ENCODE results near the gene MAPKAP1.
"Not testable (repeated sequence)": the region's sequence is repeated elsewhere in the genome, so short reads cannot be mapped to it uniquely, and the experiment has no call there.

MAPKAP1 gene

DNA sequence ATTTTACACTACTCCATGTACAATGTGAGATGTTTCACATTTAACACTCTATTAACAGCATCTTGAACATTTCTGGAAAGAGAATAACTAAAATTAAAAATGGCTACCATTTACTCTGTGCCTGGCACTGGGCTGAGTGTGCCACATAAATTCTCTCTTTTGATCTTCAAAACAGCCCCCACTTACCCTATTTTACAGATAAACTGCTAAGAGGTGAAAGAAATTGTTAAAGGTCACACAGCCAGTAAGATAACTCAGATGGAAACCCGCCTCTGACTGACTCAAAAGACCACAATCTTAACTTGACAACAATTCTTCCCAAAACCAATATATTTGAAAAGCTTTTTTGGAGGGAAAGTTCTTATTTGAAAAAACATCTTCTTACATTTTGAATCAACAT is 97.3 kb downstream of the MAPKAP1 start:
- no peak for DNase-seq (ENCODE audit: low read depth in 2 of 2, low spot score in 1 of 2)

- no peak for DNase-seq (ENCODE audit: low read depth in 2 of 2, low spot score in 1 of 2)
Observed at GRCh38 chr9:125608489-125609224, 98.4 kb downstream of the MAPKAP1 start.

- no peak for DNase-seq (ENCODE audit: low read depth in 2 of 2, low spot score in 1 of 2)
Observed at GRCh38 chr9:125604196-125604595, 102.8 kb downstream of the MAPKAP1 start.

DNA sequence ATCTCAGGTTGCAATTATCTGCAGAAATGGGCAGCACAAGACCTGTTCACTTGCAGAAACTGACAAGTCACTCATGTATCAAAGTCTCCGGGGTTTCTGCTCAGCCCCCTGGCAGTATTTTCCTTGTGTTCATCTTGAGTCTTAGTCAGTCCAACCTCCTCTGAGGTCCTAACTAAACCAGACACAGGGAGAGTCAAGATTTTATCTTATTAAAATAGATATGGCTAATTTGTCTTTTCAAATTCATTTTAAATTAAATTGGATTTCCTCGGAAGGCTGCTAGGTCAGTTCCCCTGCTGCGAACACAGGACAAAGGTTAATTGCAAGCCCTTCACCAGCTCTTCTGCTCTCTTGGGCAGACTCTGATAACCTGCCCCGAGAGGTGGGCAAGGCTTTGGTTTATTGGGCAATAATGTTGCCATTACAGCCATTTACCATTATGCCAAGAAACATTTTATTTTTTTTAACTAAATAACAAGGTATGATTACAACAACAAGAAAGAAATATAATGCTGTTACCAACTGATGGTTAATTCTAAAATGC is 103.5 kb downstream of the MAPKAP1 start:
- no peak for DNase-seq (ENCODE audit: low read depth in 2 of 2, low spot score in 1 of 2)

DNA sequence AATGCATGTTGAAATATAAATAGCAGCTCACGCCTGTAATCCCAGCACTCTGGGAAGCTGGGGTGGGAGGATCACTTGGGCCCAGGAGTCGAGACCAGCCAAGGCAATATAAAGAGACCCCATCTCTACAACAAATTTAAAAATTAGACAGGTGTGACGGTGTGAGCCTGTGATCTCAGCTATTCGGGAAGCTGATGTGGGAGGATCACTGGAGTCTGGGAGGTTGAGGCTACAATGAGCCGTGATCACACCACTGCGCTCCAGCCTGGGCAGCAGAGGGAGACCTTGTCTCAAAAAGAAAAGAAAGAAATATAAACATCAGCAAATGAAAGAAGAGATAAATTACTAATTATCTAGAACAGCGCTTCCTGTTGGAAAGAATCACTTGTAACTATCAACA is 105.0 kb downstream of the MAPKAP1 start:
- no peak for DNase-seq (ENCODE audit: low read depth in 2 of 2, low spot score in 1 of 2)

DNA sequence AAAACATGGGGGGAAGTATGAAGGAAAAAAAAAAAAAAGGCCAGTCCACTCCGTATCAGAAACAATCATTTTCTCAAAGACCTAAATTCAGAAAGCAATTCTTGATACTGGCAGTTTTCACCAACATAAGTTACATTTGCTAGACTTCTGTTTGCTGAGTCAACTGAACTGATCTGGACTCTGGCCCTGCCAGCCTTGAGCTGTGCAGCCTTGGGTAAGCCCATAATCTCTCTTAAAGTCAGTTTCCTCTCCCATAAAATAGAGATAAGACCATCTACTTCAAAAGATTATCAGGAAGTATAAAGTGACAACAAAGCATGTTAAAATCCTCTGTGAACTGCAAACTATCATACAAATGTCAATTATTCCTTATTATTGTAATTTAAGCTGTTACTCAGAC is 106.8 kb downstream of the MAPKAP1 start:
- no peak for DNase-seq (ENCODE audit: low read depth in 2 of 2, low spot score in 1 of 2)

DNA sequence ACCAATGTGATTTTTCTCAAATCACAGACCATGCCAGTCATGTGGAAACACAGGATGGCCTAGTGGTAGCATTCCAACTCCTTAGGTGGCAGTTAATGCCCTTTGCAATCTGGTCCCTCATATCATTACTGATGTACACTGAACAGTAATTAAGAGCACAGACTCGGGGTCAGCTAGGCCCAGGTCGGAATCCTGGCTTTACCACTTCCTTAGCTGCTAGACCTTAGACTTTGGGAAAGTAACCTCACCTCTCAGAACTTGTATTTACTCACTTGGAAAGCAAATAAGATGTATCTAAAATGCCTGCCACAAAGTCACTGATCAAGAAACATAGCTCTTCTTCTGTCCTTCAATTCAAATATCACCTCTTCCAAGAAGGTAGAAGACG is 112.8 kb downstream of the MAPKAP1 start:
- DNase-seq (ENCODE audit: low read depth in 2 of 2, low spot score in 1 of 2), result no peak

DNA sequence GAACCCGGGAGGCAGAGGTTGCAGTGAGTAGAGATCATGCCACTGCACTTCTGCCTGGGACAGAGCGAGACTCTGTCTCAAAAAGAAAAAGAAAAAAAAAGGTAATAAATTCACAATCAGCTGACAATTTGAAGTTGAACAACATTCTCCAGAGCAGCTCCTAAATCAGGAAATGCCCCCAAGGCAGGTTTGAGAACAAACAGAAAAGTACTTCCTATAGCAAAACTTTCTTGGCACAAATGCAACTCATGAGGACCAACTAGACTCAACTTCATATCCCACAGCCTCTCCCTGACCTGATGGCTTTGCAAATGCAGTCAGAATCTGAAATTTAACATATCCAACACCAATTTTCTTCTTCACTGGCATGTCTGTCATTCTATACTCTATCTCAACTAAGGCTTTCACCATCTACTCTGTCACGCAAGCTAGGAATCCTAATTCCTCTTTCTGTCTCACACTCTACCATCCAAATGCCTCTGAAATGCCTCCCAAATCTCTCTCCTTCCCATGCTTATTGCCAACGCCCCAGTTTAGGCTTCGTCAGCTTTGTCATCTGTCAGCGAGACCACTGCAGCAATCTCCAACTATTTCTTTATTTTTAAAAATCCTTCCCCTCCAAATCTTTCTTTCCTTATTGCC is 113.3 kb downstream of the MAPKAP1 start:
- DNase-seq (ENCODE audit: low read depth in 2 of 2, low spot score in 1 of 2), result no peak

GRCh38 chr9:125591888-125592287 is 115.1 kb downstream of the MAPKAP1 start:
- no peak for DNase-seq (ENCODE audit: low read depth in 2 of 2, low spot score in 1 of 2)

- DNase-seq (ENCODE audit: low read depth in 2 of 2, low spot score in 1 of 2), result no peak
Observed at GRCh38 chr9:125591245-125591644, 115.8 kb downstream of the MAPKAP1 start.

DNA sequence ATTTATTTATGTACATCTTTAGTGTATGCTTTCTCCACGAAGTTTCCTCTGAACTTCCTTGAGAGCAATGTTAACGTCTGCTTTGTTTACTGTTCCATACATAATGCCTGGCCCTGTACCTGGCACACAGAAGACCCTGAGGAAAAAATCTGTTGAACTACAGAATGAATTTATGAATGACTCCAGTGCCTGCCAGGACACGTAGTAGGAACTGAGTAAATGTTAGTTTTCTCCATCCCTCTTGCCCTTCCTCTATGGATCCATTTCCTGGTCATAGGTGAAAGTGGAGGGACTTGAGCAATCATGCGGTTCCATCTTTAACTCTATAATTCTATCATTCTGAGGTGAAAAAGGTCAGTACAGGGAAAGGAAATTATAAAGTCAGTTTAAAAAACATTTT is 117.7 kb downstream of the MAPKAP1 start:
- DNase-seq (ENCODE audit: low read depth in 2 of 2, low spot score in 1 of 2), result no peak

DNA sequence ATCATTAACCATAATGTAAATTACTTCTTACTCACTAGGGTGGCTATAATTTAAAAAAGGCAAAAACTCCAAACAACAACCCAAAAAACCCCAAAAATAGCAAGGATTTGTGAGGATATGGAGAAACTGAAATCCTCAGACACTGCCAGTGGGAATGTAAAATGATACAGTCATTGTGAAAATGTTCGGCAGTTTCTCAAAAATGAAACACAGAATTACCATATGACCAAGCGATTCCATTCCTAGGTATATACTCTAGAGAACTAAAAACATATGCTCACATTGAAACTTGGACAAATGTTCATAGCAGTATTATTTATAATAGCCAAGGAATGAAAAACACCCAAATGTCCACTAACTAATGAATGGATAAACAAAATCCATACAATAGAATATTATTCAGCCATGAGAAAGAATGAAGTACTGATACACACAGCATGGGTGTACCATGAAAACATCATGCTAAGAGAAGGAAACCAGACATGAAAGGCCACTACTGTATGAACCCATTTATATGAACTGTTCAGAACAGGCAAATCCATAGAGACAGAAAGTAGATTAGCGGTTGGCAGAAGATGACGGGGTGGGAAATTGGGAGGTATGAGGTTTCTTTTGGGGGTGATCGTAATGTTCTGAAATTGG is 119.1 kb downstream of the MAPKAP1 start:
- DNase-seq (ENCODE audit: low read depth in 2 of 2, low spot score in 1 of 2), result no peak

DNA sequence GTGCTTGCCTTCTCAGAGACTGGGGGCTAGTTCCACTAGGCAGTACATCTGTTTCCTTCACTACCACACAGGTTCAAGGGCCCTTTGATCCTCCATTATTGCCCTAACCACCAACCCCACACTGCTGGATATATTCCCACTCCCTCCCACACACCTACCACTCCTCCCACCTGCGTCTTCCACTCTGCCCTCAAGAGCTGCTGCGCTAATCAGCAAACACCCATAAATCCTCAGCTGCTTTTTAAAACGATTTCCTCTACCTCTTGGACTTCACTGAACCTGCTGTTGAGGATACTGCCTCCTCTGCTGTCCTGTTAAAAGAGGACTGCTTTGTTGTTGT is 120.9 kb downstream of the MAPKAP1 start:
- no peak for DNase-seq (ENCODE audit: low read depth in 2 of 2, low spot score in 1 of 2)

- no peak for DNase-seq (ENCODE audit: low read depth in 2 of 2, low spot score in 1 of 2)
Observed at GRCh38 chr9:125585503-125586171, 121.4 kb downstream of the MAPKAP1 start.

DNA sequence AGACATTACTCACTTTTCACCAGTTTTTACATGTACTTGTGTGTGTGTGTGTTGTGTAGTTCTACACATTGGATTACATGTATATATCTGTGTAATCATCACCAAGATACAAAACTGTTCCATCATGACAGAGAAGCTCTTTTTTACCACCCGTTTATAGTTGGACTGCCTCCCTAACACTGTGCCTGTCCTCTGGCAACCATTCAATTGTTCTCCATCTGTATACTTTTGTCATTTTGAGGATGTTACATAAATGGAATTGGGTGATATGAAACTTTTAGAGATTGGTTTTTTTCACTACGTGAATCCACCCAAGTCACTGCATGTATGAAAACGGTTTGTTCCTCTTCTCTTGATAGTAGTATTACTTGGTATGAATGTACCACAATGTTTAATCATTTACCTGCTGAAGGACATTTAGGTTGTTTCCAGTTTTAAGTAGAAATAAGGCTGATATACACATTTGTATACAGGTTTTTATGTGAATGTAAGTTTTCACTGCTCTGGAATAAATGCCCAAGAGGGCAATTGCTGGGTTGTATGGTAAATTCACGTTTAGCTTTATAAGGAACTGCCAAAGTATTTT is 126.2 kb downstream of the MAPKAP1 start:
- no peak for DNase-seq (ENCODE audit: low read depth in 2 of 2, low spot score in 1 of 2)

- DNase-seq (ENCODE audit: low read depth in 2 of 2, low spot score in 1 of 2), result no peak
Observed at GRCh38 chr9:125579030-125579932, 127.7 kb downstream of the MAPKAP1 start.

DNA sequence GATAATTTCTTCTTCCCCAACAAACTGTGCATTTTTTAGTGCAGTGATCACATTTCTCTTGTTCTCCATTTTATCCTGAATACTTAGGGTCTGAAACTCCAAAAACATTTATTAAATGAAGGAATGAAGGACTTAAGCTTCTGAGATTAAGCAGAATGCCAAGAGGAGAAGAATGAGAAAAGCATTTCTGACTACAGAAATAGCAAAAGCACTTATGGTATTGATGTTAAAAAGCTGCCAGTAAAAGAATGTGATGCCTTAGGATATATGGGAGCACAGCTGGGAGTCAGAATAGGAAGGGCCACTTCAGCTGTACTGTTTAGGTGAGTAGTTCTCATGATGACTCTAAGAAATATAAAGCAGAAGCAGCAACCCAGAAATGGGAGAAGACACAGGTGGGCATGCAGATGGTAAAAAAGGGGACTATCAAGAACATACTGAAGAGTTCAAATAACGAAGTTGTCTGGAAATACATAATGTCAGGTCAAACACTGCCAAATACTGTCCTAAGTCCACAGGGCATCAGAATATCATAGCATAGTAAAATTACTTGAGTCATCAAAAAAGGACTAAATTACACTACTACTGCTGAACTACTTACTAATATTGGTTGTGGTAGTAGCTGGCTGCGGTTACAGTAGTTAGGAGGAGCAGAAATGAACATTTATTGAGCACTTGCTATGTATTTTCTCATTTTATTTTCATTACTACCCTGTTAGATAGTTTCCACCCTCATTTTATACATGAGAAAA is 132.7 kb downstream of the MAPKAP1 start:
- DNase-seq (ENCODE audit: low read depth in 2 of 2, low spot score in 1 of 2), result no peak

DNA sequence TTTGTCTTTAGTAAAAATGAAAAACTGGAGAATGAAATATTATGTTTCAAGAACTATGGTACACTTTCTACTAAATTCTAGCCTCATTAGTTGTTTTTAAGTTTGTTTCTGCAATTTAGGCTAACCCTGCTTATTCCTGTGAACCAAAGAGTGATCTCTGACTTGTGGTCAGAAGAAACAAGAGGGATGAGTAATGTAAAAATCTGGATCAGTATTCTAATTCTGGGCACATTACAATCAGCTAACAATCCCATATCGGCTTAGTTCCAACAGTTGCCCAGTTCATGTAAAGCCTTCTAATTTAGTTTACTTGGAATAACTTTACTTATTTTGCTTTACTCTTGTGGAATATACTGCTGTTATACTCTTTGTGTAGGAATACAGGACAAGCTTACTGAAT is 134.5 kb downstream of the MAPKAP1 start:
- not testable (repeated sequence) for DNase-seq (ENCODE audit: low read depth in 2 of 2, low spot score in 1 of 2)

DNA sequence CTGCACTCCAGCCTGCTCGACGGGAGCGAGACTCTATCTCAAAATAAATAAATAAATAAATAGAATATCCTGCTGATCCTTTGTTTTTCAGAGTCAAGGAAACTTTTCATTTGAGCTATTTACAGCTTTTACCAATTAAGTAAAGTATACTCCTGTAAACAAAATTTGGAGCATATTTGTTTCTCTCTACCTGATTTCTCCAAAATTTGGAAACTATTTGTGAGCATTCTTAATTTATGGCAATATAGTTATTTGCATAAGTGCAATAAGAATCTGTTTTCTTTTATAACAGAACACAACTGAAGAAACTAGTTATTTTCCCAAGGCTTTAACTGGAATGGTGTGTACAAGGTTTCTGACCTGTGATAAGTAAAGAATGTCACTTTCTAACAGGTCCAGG is 135.2 kb downstream of the MAPKAP1 start:
- not testable (repeated sequence) for DNase-seq (ENCODE audit: low read depth in 2 of 2, low spot score in 1 of 2)

GRCh38 chr9:125570246-125570645 is 136.8 kb downstream of the MAPKAP1 start:
- DNase-seq (ENCODE audit: low read depth in 2 of 2, low spot score in 1 of 2), result no peak
